ENCODE results near the gene TM4SF4.

Gene TM4SF4

GRCh38 chr3:149502438-149502837, 27.9 kb downstream of the TM4SF4 start:
- TF ChIP-seq CTCF (IDR thresholded peaks at IDR 0.05; ENCODE audit: extremely low read depth, missing control alignments) = no peak
- DNase-seq (ENCODE audit: low spot score) = no peak

DNA sequence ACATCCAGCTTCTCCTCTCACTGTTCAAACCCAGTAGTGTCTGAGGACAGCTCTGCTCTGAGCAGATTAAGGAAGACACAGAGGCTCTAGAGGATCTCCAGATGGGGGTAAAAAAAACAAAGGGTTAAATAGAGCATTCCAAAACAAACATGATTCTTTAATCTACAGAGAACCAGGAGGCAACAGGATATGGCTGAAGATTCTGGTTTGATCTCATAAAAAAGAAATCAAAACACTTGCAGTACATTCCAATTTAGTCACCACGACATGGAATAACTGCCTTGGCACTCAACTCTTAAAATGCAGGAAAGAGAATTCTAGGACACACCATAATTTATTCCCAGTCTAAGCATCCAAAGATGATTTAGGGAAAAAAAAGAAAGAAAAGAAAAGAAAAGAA, 32.0 kb downstream of the TM4SF4 start:
- no peak for TF ChIP-seq CTCF (IDR thresholded peaks at IDR 0.05; ENCODE audit: extremely low read depth, missing control alignments)
- DNase-seq (ENCODE audit: low spot score) = no peak

DNA sequence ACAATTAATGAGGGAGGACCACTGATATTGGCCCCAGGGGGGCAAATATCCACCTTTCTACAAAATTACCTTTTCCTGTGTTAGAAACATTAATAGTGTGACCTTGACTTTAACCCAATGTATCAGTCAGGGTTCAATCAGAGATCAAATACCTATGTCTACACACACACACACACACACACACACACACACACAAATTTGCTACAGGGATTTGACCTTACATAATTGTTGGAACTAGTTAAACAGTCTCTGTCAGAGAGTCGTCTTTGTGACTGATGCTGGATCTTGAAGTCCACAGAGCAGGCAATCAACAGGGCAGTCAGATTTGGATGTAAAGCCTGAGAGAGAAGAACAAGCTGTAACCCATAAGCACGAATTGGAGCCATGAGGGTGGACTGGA, 32.5 kb downstream of the TM4SF4 start:
- no peak for DNase-seq (ENCODE audit: low spot score)
- TF ChIP-seq CTCF (IDR thresholded peaks at IDR 0.05; ENCODE audit: extremely low read depth, missing control alignments) = no peak

DNA sequence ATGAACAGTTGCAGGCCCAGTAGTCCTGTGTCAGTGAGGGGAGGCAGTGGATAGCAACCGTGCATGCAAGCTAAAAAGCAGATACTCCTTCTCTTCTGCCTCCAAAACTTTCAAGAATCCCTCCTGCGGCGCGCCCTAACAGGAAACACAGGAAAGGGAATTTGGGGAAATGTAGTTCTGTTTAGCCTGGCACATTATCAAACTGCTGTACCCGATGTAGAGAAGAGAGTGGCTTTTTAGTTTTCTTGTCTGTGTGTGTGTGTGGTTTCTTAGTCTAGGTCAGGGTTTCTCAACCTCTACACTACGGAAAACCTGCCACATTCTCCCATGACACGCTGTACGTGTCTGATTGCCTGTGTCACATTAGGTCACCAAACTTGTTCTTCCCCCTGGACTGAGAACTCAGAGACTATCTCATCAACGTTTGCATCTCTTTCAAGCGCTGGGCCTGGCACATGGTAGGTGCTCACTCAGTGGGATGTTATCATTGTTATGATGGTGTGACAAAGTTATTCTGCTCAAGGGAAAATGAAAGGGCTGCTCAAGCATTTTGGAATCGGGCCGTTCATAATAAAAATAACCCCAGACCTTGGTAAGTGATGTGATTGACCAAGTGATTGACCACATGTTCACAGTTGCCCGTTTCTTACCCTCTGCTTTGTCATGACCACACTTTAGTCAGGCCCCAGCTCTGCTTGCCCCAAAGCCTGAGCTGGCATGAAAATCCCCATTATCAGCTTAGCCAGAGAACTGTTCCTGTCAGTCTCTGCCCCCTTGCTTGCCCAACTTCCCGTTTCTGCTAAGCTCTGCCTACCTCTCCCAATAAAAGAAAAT, 33.2 kb downstream of the TM4SF4 start:
- no peak for DNase-seq (ENCODE audit: low spot score)
- no peak for TF ChIP-seq CTCF (IDR thresholded peaks at IDR 0.05; ENCODE audit: extremely low read depth, missing control alignments)

DNA sequence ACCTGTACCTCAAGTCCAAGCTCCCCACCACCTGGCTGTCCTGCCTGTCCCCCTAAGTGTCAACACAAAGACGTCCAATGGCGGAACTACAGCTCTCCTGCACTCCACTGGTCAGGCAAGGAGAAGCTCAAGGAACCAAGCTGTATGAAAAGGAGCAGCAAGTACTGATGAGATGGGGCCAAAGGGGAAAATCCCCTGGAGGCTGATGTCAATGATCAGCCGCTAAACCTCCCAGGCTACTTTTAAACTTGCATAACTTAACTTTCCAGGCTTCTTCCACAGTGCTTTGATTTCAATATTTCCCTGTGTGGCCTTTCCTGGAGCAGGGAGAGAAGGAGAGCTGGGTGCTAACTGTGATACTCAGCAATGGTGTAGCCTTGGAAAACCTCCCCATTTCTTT, 35.0 kb downstream of the TM4SF4 start:
- no peak for TF ChIP-seq CTCF (IDR thresholded peaks at IDR 0.05; ENCODE audit: extremely low read depth, missing control alignments)
- no peak for DNase-seq (ENCODE audit: low spot score)

DNA sequence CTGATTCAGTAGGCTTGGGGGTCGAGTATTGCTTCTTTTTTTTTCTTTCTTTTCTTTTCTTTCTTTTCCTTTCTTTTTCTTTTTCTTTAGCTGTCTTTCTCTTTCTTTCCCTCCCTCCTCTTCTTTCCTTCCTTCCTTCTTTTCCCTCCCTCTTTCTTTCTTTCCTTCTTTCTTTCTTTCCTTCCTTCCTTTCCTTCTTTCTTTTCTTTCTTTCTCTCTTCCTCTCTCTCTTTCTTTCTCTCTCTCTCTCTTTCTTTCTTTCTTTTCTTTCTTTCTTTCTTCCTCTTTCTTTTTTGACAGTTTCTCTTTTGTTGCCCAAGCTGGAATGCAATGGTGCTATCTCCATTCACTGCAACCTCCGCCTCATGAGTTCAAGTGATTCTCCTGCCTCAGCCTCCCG, 36.0 kb downstream of the TM4SF4 start:
- TF ChIP-seq CTCF (IDR thresholded peaks at IDR 0.05; ENCODE audit: extremely low read depth, missing control alignments) = no peak
- DNase-seq (ENCODE audit: low spot score) = no peak

DNA sequence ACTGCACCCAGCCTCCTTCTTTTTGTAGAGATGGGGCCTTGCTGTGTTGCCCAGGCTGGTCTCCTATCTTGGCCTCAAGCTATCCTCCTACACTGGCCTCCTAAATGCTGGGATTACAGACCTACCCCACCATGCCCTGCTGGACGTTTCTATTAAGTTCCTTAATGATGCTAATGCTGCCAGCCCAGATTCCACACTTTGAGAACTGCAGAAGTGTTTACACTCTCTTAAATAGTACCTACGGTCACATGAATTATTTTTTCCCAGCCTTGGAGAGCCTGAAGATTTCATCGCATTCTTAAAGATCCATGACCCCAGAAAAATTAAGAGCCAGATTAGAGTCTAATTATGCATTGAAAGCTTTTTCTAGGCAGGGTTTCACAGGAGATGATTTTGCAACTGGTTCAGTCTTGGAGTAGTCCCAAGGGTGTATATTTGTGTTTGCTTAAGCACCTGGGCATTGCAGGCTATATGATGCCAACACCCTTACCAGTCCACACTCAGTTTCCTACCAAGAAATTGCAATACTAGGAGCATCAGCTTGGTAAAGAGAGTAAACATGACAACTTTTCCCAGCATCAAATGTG, 36.6 kb downstream of the TM4SF4 start:
- no peak for DNase-seq (ENCODE audit: low spot score)
- no peak for TF ChIP-seq CTCF (IDR thresholded peaks at IDR 0.05; ENCODE audit: extremely low read depth, missing control alignments)
